ENCODE results near the gene TCF19. TPM values are rescaled to one million over a fixed set of nuclear protein-coding genes. Genes with fewer than 3 reads are reported as not detected.
A peak's percentile ranks its signal among the peaks of the same experiment; 100 is the strongest.

Gene TCF19
- total RNA-seq, 6 experiments from 2014 or later: 14.2 to 32.9 (median 29.6) TPM

DNA sequence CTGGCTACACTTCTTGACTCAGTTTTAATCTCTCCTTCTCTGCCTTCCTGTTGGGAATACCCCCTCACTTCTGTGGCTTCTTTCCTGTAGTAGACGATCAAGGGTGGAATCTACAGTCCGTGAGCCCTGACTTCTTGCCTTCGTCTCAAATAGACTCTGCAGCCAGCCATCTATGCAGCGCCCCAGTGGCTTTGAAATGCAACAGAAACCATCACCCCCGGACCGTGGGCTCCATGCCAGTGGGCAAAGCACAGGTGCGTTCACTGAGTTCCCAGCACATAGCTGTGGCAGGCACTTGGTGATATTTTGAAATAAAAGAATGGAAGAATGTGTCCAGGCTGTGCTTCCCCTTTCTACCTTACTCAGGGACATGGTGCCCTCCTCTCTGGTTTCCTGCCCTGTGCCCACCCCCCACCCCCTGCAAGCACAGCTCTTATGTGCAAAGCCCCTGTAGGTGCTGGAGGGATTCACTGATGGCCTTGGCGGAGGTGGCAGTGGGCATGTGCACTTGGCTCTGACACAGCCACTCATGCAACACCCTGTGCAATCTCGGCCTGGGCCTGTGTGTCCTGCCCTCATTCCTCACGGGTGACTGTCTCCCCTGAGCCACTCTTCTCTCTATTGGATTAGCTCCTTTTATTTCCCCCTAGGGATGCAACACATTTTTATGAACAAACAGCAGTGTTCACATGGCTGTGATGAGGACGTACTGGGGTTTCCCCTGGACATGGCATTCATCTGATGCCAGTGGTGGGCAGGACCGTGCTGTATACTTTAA lies 32.6 kb upstream of the TCF19 start:
- Mint-ChIP-seq H3K4me3 (no peak overlapping the region), H3K9me3 (no peaks in the 10 kb centered on the region), H3K36me3 (ENCODE audit: low read depth) (no peaks in the 10 kb centered on the region), H3K4me1 (ENCODE audit: low read depth) (peaks cover 37% of the 10 kb centered on the region), H3K27me3 (ENCODE audit: insufficient read depth) (peaks cover 7% of the 10 kb centered on the region), H3K27ac (no peak overlapping the region; the same call in 1 of the 2 replicates)
- TF ChIP-seq CTCF (IDR thresholded peaks at IDR 0.05): no peak
- DNase-seq: peak; percentile 78

DNA sequence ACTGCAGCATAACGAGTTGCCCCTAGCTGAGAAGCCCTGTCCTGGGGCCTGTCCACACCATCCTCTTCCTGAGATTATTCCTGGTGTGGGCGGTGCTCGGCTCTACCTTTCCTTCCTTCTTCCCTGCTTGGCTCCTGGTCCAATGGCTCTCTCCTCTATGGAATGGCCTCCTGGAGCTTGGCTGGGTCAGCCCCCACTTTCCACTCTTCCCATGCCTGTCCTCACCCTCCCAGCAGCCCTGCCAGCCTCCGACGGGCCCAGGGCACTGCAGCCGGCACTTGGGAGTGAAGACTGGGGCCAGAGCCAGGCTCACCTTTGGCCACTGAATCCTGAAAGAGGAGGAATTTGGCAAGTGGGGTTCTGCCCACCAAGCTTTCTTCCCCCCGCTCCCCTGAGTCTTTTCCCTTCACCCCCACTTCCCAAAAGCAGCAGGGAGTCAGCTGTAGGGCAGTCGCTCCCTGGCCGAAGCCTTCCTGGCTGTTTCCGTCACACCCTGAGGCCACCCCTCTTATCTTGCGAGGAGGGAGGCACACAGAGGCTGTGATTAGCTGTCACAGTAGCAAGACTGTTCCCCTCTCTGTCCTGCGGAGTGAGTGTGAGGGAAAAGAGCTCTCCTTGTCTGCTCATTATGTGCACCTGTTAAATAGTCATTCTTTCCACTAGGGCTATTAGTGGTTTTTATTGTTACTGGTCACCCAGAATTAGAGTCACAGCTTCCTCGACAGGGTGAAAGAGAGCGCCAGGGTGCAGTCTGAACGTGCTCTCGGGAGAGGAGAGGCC lies 31.8 kb upstream of the TCF19 start:
- no peak for DNase-seq
- H3K4me1 Mint-ChIP-seq (ENCODE audit: low read depth): peaks cover 37% of the 10 kb centered on the region
- no peaks in the 10 kb centered on the region for H3K36me3 Mint-ChIP-seq (ENCODE audit: low read depth)
- no peak overlapping the region for H3K4me3 Mint-ChIP-seq
- H3K9me3 Mint-ChIP-seq: no peaks in the 10 kb centered on the region
- TF ChIP-seq CTCF (IDR thresholded peaks at IDR 0.05): peak; percentile 20; the same call in 1 of the 2 replicates
- H3K27ac Mint-ChIP-seq: peak overlapping the region; percentile 39
- peaks cover 7% of the 10 kb centered on the region for H3K27me3 Mint-ChIP-seq (ENCODE audit: insufficient read depth)

- Mint-ChIP-seq H3K4me1 (ENCODE audit: low read depth) (peaks cover 29% of the 10 kb centered on the region), H3K27me3 (ENCODE audit: insufficient read depth) (peaks cover 7% of the 10 kb centered on the region), H3K36me3 (ENCODE audit: low read depth) (no peaks in the 10 kb centered on the region), H3K27ac (no peak overlapping the region), H3K4me3 (no peak overlapping the region), H3K9me3 (no peaks in the 10 kb centered on the region)
- no peak for DNase-seq
- TF ChIP-seq CTCF (IDR thresholded peaks at IDR 0.05): peak; percentile 91
Observed at GRCh38 chr6:31128093-31128676, 30.2 kb upstream of the TCF19 start.

- no peak for DNase-seq
- Mint-ChIP-seq H3K9me3 (no peaks in the 10 kb centered on the region), H3K4me1 (ENCODE audit: low read depth) (peaks cover 27% of the 10 kb centered on the region), H3K36me3 (ENCODE audit: low read depth) (no peaks in the 10 kb centered on the region), H3K27me3 (ENCODE audit: insufficient read depth) (peaks cover 7% of the 10 kb centered on the region; the same call in 1 of the 2 replicates), H3K4me3 (no peak overlapping the region), H3K27ac (no peak overlapping the region)
- TF ChIP-seq CTCF (IDR thresholded peaks at IDR 0.05): no peak
Observed at GRCh38 chr6:31129130-31129529, 29.3 kb upstream of the TCF19 start.

- no peak overlapping the region for H3K4me3 Mint-ChIP-seq
- no peaks in the 10 kb centered on the region for H3K36me3 Mint-ChIP-seq (ENCODE audit: low read depth)
- H3K27ac Mint-ChIP-seq: no peak overlapping the region
Observed at GRCh38 chr6:31130751-31131150, 27.6 kb upstream of the TCF19 start.

More at GRCh38 chr6:31130751-31131150, 27.6 kb upstream of the TCF19 start:
- Mint-ChIP-seq H3K4me1 (ENCODE audit: low read depth) (peaks cover 18% of the 10 kb centered on the region), H3K9me3 (no peaks in the 10 kb centered on the region), H3K27me3 (ENCODE audit: insufficient read depth) (peaks cover 9% of the 10 kb centered on the region; the same call in 1 of the 2 replicates)
- no peak for DNase-seq
- TF ChIP-seq CTCF (IDR thresholded peaks at IDR 0.05): no peak
